Keratinocyte (primary cell): Measurements from ENCODE around the gene RABGGTA. TPM values are rescaled to one million over a fixed set of nuclear protein-coding genes. Genes with fewer than 3 reads are reported as not detected.

Source experiments
- DNase-seq: peaks from one replicate; pipeline ENCODE4 v3.0.0-alpha.2; 2011; ENCODE audit warnings: low read depth, missing footprints, low spot score
- FAIRE-seq: peaks from 2 replicates; lab custom pipeline; 2011; peaks lifted over from hg19 to GRCh38; lab: Jason Lieb, UNC
- H2AFZ ChIP-seq: 2 replicates; pipeline ENCODE4 v1.6.0; 2012; ENCODE audit warnings: low read length, control low read depth, inconsistent platforms; ENCODE audit not compliant: control insufficient read depth
- H3K27ac ChIP-seq: 2 replicates; pipeline ENCODE4 v1.5.1; 2011; ENCODE audit warnings: low read length; ENCODE audit not compliant: control insufficient read depth, insufficient read depth
- H3K27me3 ChIP-seq: 3 replicates; pipeline ENCODE4 v1.6.0; 2011; ENCODE audit warnings: low read length; ENCODE audit not compliant: control insufficient read depth, insufficient read depth; ENCODE audit errors: extremely low read depth
- H3K36me3 ChIP-seq, 2 experiments: 2 replicates in 1 of 2; 3 replicates in 1 of 2; pipeline ENCODE4 v1.5.1; 2011; ENCODE audit warnings: low read length in 2 of 2, mild to moderate bottlenecking in 1 of 2; ENCODE audit not compliant: control insufficient read depth in 2 of 2, insufficient read depth in 2 of 2; ENCODE audit errors: extremely low read depth in 1 of 2
- H3K4me1 ChIP-seq: 3 replicates; pipeline ENCODE4 v1.5.1; 2011; ENCODE audit warnings: low read length; ENCODE audit not compliant: control insufficient read depth, insufficient read depth; ENCODE audit errors: extremely low read depth
- H3K4me2 ChIP-seq: 3 replicates; pipeline ENCODE4 v1.6.0; 2011; ENCODE audit warnings: low read depth, low read length; ENCODE audit not compliant: control insufficient read depth, insufficient read depth; ENCODE audit errors: extremely low read depth
- H3K4me3 ChIP-seq, 3 experiments: fragments of 200-600 bp in 1 of 3; sonication (generic) in 1 of 3; 2 replicates in 2 of 3; 3 replicates in 1 of 3; pipeline ENCODE4 v1.5.1; 2011 to 2016; ENCODE audit warnings: low read length in 3 of 3, mild to moderate bottlenecking in 3 of 3, control low read depth in 2 of 3, inconsistent platforms in 1 of 3, low read depth in 1 of 3, mixed read lengths in 1 of 3, mixed run types in 1 of 3, moderate library complexity in 1 of 3; ENCODE audit not compliant: control insufficient read depth in 2 of 3, insufficient read depth in 2 of 3; ENCODE audit errors: extremely low read depth in 1 of 3
- H3K79me2 ChIP-seq: 2 replicates; pipeline ENCODE4 v1.6.0; 2012; ENCODE audit warnings: low read length; ENCODE audit not compliant: control insufficient read depth, insufficient read depth
- H3K9ac ChIP-seq: 3 replicates; pipeline ENCODE4 v1.6.0; 2011; ENCODE audit warnings: low read length; ENCODE audit not compliant: control insufficient read depth, insufficient read depth; ENCODE audit errors: extremely low read depth
- H3K9me1 ChIP-seq: 3 replicates; pipeline ENCODE4 v1.6.0; 2011; ENCODE audit warnings: low read length; ENCODE audit not compliant: control insufficient read depth, insufficient read depth; ENCODE audit errors: extremely low read depth
- H3K9me3 ChIP-seq: 2 replicates; pipeline ENCODE4 v1.5.1; 2012; ENCODE audit warnings: low read depth, low read length; ENCODE audit not compliant: control insufficient read depth
- H4K20me1 ChIP-seq: 3 replicates; pipeline ENCODE4 v1.6.0; 2011; ENCODE audit warnings: low read length; ENCODE audit not compliant: control insufficient read depth, insufficient read depth; ENCODE audit errors: extremely low read depth
- EZH2 ChIP-seq: IDR thresholded peaks from one replicate; pipeline ENCODE4 v1.6.1; 2012; ENCODE audit warnings: inconsistent platforms, mild to moderate bottlenecking, low read length, moderate library complexity
- dilution Hi-C: fragments of 300-500 bp; cut with MboI; formaldehyde crosslinking; loops from one replicate; pipeline ENCODE4 v1.7.0; 2020; ENCODE audit warnings: low sequenced_read_pairs; ENCODE audit not compliant: extremely low pct_ligation_motif_present
- polyA plus RNA-seq, 5 experiments: library from polyadenylated mRNA; depleted of rRNA in 3 of 5; stranded (reverse) in 3 of 5; stranded (forward) in 1 of 5; unstranded in 1 of 5; fragments of >200 nt; gene quantifications; 1 replicate in 1 of 5; 2 replicates in 3 of 5; 3 replicates in 1 of 5; pipeline versions ENCODE4 v1.2.1 to v1.2.3, GENCODE V29; 2011 to 2012; ENCODE audit warnings: missing spikeins in 2 of 5, low read depth in 1 of 5, low replicate concordance in 1 of 5
- TF ChIP-seq, protein P1 (sequence below), 3 experiments: IDR thresholded peaks in 1 of 3; conservative IDR thresholded peaks in 1 of 3; optimal IDR thresholded peaks in 1 of 3; 2 replicates in 2 of 3; 3 replicates in 1 of 3; pipeline versions ENCODE3 to v1.5.1; 2011; ENCODE audit warnings: low read length in 3 of 3, mild to moderate bottlenecking in 3 of 3, moderate library complexity in 2 of 3, control low read depth in 1 of 3, inconsistent platforms in 1 of 3; ENCODE audit not compliant: insufficient read depth in 2 of 3; ENCODE audit errors: extremely low read depth in 1 of 3

The RABGGTA gene
- polyA plus RNA-seq, 1 donor (not counting 4 experiments of a cell fraction or from before 2014, with no cell fraction given): 29.0 TPM

DNA sequence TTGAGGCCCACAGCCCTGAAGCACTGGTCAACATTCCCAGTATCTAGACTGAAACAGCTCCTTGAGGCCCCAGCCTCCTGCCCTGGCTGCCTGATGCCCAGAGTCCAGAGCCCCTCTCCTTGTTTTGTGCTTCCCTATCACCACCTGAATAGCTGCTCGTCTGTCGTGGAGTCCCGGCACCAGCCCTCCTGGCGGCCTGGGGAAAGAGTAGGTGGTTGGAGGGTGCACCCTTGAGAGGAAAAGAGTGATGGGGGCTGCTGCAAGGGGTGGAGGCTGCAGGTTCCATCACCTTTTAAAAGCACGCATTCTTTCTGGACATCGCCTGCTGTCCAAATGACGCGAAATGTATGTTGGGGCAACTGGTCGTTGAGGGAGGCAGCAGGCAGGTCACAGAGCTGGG, 3.2 kb downstream of the RABGGTA start:
- Histone ChIP-seq H3K9ac (no peak overlapping the region), H3K9me1 (no peaks in the 10 kb centered on the region), H3K27ac (no peak overlapping the region), H3K79me2 (peaks cover 3% of the 10 kb centered on the region), H3K4me2 (no peak overlapping the region), H3K4me1 (peaks cover 43% of the 10 kb centered on the region), H3K9me3 (no peaks in the 10 kb centered on the region), H3K27me3 (no peaks in the 10 kb centered on the region), H3K36me3 (peaks cover 15 to 27% of the 10 kb centered on the region in 2 experiments), H3K4me3 (no peak overlapping the region), H4K20me1 (no peaks in the 10 kb centered on the region), H2AFZ (no peak overlapping the region)
- TF ChIP-seq, protein P1, sequence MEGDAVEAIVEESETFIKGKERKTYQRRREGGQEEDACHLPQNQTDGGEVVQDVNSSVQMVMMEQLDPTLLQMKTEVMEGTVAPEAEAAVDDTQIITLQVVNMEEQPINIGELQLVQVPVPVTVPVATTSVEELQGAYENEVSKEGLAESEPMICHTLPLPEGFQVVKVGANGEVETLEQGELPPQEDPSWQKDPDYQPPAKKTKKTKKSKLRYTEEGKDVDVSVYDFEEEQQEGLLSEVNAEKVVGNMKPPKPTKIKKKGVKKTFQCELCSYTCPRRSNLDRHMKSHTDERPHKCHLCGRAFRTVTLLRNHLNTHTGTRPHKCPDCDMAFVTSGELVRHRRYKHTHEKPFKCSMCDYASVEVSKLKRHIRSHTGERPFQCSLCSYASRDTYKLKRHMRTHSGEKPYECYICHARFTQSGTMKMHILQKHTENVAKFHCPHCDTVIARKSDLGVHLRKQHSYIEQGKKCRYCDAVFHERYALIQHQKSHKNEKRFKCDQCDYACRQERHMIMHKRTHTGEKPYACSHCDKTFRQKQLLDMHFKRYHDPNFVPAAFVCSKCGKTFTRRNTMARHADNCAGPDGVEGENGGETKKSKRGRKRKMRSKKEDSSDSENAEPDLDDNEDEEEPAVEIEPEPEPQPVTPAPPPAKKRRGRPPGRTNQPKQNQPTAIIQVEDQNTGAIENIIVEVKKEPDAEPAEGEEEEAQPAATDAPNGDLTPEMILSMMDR (optimal IDR thresholded peaks at IDR 0.05 in 1 of 3, IDR thresholded peaks at IDR 0.05 in 1 of 3, conservative IDR thresholded peaks at IDR 0.05 in 1 of 3; ENCODE audit: extremely low read depth in 1 of 3, insufficient read depth in 2 of 3, low read length in 3 of 3): no peak
- no peak for TF ChIP-seq EZH2
- DNase-seq (no peak), FAIRE-seq (no peak)
- dilution Hi-C loops: no loop called here

DNA sequence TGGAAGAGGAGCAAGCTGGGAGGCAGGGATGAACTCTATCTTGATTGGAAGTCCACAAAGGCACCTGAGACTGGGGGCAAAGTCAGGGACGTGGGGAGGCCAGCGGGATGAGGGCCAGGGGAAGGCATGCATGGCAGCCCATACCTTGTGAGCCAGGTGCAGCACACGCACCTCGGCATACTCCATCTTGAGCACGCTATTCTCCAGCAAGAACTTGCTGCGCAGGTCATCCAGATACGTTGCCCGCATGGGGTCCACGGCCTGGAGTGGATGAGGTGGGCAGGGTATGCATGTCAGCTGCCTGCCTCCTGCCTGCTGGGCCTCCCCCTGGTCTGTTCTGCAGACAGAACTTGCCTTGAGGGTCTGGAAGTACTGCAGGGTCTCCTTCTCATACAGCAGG, 3.9 kb downstream of the RABGGTA start:
- Histone ChIP-seq H4K20me1 (no peaks in the 10 kb centered on the region), H2AFZ (no peak overlapping the region), H3K4me3 (no peak overlapping the region), H3K9ac (no peak overlapping the region), H3K4me2 (no peak overlapping the region), H3K27ac (no peak overlapping the region), H3K27me3 (no peaks in the 10 kb centered on the region), H3K79me2 (peaks cover 3% of the 10 kb centered on the region), H3K9me1 (no peaks in the 10 kb centered on the region), H3K4me1 (peaks cover 37% of the 10 kb centered on the region), H3K36me3 (peaks cover 15 to 27% of the 10 kb centered on the region in 2 experiments), H3K9me3 (no peaks in the 10 kb centered on the region)
- FAIRE-seq (no peak), DNase-seq (no peak)
- dilution Hi-C loops: no loop called here
- TF ChIP-seq EZH2: no peak
- TF ChIP-seq, protein P1 (optimal IDR thresholded peaks at IDR 0.05 in 1 of 3, IDR thresholded peaks at IDR 0.05 in 1 of 3, conservative IDR thresholded peaks at IDR 0.05 in 1 of 3; ENCODE audit: extremely low read depth in 1 of 3, insufficient read depth in 2 of 3, low read length in 3 of 3): no peak
